ENCODE measurements around the gene TMEM161B. TPM values are rescaled to one million over a fixed set of nuclear protein-coding genes. Genes with fewer than 3 reads are reported as not detected.
"Not testable (repeated sequence)": the region's sequence is repeated elsewhere in the genome, so short reads cannot be mapped to it uniquely, and the experiment has no call there.

Gene TMEM161B
- total RNA-seq, 1 donor from 2014 or later = 9.6 TPM

DNA sequence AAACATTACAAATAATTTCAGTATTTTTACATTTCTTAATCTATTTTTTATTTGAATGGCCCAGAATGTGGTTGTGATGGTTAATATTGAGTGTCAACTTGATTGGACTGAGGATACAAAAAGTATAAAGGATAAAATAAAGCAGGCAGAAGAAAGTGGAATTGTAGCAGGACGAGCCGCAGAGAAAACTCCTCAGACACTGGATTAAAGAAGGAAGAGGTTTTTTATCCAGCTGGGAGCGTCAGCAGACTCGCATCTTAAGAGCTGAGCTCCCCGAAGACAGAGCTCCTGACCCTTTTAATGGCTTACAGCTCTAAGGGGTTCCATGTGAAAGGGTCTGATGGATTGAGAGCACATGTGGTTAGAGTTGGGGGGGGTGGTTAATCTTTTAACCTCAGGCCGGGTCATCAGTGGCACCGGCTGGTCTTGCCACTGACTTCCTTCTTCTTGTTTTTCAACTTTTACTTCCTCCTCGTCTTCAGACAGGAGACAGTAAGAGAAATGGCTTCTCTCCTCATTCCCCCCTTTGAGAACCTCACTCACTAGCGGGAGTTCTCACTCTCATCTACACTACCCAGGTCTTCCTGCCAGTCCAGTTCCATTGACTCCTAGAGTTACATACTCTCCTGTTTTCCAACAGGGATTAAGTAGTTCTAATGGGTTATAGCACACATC is 80.0 kb downstream of the TMEM161B start:
- Mint-ChIP-seq H3K27me3 (ENCODE audit: low read depth) (no peaks in the 10 kb centered on the region), H3K9me3 (ENCODE audit: low read depth) (peaks cover 33% of the 10 kb centered on the region), H3K27ac (ENCODE audit: unreplicated experiment) (no peak overlapping the region), H3K4me3 (ENCODE audit: unreplicated experiment) (no peak overlapping the region), H3K36me3 (ENCODE audit: low read depth) (peaks cover 31% of the 10 kb centered on the region), H3K4me1 (ENCODE audit: low read depth) (no peaks in the 10 kb centered on the region)
- DNase-seq (ENCODE audit: low spot score) = no peak
- no peak for TF ChIP-seq CTCF (IDR thresholded peaks at IDR 0.05)

GRCh38 chr5:88183255-88183654 is 85.4 kb downstream of the TMEM161B start:
- no peak for DNase-seq (ENCODE audit: low spot score)
- no peak overlapping the region for H3K27ac Mint-ChIP-seq (ENCODE audit: unreplicated experiment)
- H3K36me3 Mint-ChIP-seq (ENCODE audit: low read depth) = peaks cover 12% of the 10 kb centered on the region
- H3K4me3 Mint-ChIP-seq (ENCODE audit: unreplicated experiment) = no peak overlapping the region
- H3K9me3 Mint-ChIP-seq (ENCODE audit: low read depth) = peaks cover 16% of the 10 kb centered on the region
- TF ChIP-seq CTCF (IDR thresholded peaks at IDR 0.05) = no peak
- no peaks in the 10 kb centered on the region for H3K4me1 Mint-ChIP-seq (ENCODE audit: low read depth)
- H3K27me3 Mint-ChIP-seq (ENCODE audit: low read depth) = no peaks in the 10 kb centered on the region

DNA sequence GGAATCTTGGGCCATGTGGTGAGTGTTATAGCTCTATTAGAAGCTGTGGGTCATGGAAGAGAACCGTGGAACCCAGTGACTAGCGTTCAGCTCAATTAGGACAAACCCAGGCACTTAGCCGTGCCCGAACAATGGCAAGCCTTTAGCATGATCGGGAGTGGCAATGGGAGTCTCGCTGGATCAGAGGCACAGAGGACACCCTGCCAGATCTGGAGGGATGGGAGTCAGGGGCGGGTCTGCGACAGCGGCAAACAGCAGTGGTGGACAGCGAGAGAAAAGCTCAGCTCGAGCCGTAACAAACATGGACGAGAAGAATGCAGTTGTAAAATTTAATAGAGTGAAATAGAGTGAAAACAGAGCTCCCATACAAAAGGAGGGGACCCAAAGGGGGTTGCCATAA is 91.2 kb downstream of the TMEM161B start:
- not testable (repeated sequence) for H3K4me3 Mint-ChIP-seq (ENCODE audit: unreplicated experiment); H3K4me1 Mint-ChIP-seq (ENCODE audit: low read depth); H3K27ac Mint-ChIP-seq (ENCODE audit: unreplicated experiment); DNase-seq (ENCODE audit: low spot score); H3K27me3 Mint-ChIP-seq (ENCODE audit: low read depth); H3K36me3 Mint-ChIP-seq (ENCODE audit: low read depth)
- H3K9me3 Mint-ChIP-seq (ENCODE audit: low read depth) = peaks cover 12% of the 10 kb centered on the region

DNA sequence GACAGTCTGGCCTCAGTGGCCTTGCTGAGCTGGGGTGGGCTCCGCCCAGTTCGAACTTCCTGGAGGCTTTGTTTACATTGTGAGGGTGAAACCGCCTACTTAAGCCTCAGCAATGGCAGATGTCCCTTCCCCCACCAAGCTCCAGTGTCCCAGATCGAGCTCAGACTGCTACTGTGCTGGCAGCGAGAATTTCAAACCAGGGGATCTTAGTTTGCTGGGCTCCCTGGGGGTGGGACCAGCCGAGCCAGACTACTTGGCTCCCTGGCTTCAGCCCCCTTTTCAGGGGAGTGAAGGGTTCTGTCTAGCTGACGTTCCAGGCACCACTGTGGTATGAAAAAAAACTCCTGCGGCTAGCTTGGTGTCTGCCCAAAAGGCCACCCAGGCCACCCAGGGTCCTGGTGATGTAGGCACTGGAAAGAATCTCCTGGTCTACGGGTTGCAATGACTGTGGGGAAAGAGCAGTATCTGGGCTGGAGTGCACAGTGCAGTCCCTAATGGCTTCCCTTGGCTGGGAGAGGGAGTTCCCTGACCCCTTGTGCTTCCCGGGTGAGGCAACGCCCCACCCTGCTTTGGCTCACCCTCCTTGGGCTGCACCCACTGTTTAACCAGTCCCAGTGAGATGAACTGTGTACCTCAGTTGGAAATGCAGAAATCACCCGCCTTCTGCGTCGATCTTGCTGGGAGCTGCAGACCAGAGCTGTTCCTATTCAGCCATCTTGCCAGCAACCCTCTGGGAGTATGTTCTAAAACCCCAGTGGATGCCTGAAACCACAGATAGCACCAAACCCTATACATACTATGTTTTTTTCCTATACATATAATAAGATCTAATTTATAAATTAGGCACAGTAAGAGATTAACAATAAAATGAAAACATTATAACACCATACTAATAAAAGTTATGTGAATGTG is 95.5 kb downstream of the TMEM161B start:
- H3K4me3 Mint-ChIP-seq (ENCODE audit: unreplicated experiment) = no peak overlapping the region
- peaks cover under 1% of the 10 kb centered on the region for H3K27me3 Mint-ChIP-seq (ENCODE audit: low read depth)
- peaks cover 44% of the 10 kb centered on the region for H3K9me3 Mint-ChIP-seq (ENCODE audit: low read depth)
- peaks cover 4% of the 10 kb centered on the region for H3K36me3 Mint-ChIP-seq (ENCODE audit: low read depth)
- no peak for TF ChIP-seq CTCF (IDR thresholded peaks at IDR 0.05)
- H3K4me1 Mint-ChIP-seq (ENCODE audit: low read depth) = no peaks in the 10 kb centered on the region
- DNase-seq (ENCODE audit: low spot score) = no peak
- H3K27ac Mint-ChIP-seq (ENCODE audit: unreplicated experiment) = no peak overlapping the region

DNA sequence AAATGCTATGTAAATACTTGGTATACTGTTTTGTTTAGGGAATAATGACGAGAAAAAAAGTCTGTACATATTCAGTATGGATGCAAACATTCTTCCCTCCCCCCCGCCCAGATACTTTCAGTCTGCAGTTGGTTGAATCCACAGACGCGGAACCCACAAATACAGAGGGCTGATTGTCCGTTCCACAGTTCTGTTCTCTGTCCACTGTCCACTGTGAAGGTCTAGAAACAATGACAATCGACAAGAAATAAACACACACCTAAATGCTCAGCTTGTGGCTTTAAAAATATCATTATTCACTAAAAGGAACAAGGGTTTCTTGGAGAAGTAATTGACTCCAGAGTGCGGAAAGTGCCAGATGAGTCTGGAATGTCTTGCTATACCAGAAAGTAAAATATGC is 109.1 kb downstream of the TMEM161B start:
- Mint-ChIP-seq H3K4me1 (ENCODE audit: low read depth) (no peaks in the 10 kb centered on the region), H3K4me3 (ENCODE audit: unreplicated experiment) (no peak overlapping the region), H3K36me3 (ENCODE audit: low read depth) (no peaks in the 10 kb centered on the region), H3K9me3 (ENCODE audit: low read depth) (peaks cover 3% of the 10 kb centered on the region), H3K27me3 (ENCODE audit: low read depth) (peaks cover 14% of the 10 kb centered on the region), H3K27ac (ENCODE audit: unreplicated experiment) (no peak overlapping the region)
- DNase-seq (ENCODE audit: low spot score) = no peak
- TF ChIP-seq CTCF (IDR thresholded peaks at IDR 0.05) = no peak
